A549 (cell line): Measurements from ENCODE around the gene MPP7. TPM values are rescaled to one million over a fixed set of nuclear protein-coding genes. Genes with fewer than 3 reads are reported as not detected.

Experiments used
- ATAC-seq, 2 experiments: fragments of 200-7000 bp in 1 of 2; fragments of >200 bp in 1 of 2; cut with Nextera tagmentation in 1 of 2; cut with Tn5 transposase in 1 of 2; 3 replicates each; pipeline versions ENCODE4 v1.8.0 to v1.9.1; 2018 to 2020; ENCODE audit warnings: mild to moderate bottlenecking in 1 of 2, moderate library complexity in 1 of 2
- CTCF ChIA-PET: fragments of 300-600 bp; sonication (Branson Sonifier 250); formaldehyde crosslinking; extraction: SDS; loops from one replicate; lab custom pipeline; 2021; ENCODE audit warnings: antibody characterized with exemption, inconsistent platforms; lab: Yijun Ruan, JAX
- POLR2A ChIA-PET: fragments of 350-600 bp; formaldehyde crosslinking; extraction: SDS; loops from one replicate; lab custom pipeline; 2021; ENCODE audit warnings: antibody characterized with exemption, inconsistent platforms; lab: Yijun Ruan, JAX
- DNase-seq, 2 experiments: peaks; one replicate each; pipeline versions ENCODE4 v3.0.0 to v3.0.0-alpha.2; 2011 to 2016; ENCODE audit warnings: low read depth in 1 of 2, low spot score in 1 of 2
- FAIRE-seq: peaks from 2 replicates; lab custom pipeline; 2011; peaks lifted over from hg19 to GRCh38; lab: Jason Lieb, UNC
- H3K27ac ChIP-seq, 2 experiments: fragments of >200 bp; sonication (Bioruptor Twin); formaldehyde crosslinking; 3 replicates each; pipeline ENCODE4 v1.5.1; 2016 to 2017
- H3K4me1 ChIP-seq: fragments of >200 bp; sonication (Bioruptor Twin); formaldehyde crosslinking; 3 replicates; pipeline ENCODE4 v1.6.1; 2016
- H3K4me2 ChIP-seq: fragments of >200 bp; sonication (Bioruptor Twin); formaldehyde crosslinking; 3 replicates; pipeline ENCODE4 v1.6.1; 2016
- H3K4me3 ChIP-seq: fragments of >200 bp; sonication (Bioruptor Twin); formaldehyde crosslinking; 3 replicates; pipeline ENCODE4 v1.5.1; 2016
- H3K9me3 ChIP-seq: fragments of >200 bp; sonication (Bioruptor Twin); formaldehyde crosslinking; 3 replicates; pipeline ENCODE4 v1.6.1; 2016
- BHLHE40 ChIP-seq: IDR thresholded peaks from 2 replicates; pipeline ENCODE4 v1.6.1; 2012; ENCODE audit warnings: low read depth, low read length, inconsistent platforms
- CBX2 ChIP-seq: fragments of 200-600 bp; sonication (generic); IDR thresholded peaks from 2 replicates; pipeline ENCODE4 v1.6.1; 2016; ENCODE audit warnings: low read depth, mild to moderate bottlenecking, borderline replicate concordance
- CBX8 ChIP-seq: fragments of 200-600 bp; sonication (generic); IDR thresholded peaks from 2 replicates; pipeline ENCODE4 v1.6.1; 2016
- CHD2 ChIP-seq: fragments of 150-350 bp; IDR thresholded peaks from 2 replicates; pipeline ENCODE4 v1.6.1; 2014; ENCODE audit warnings: low read length; ENCODE audit not compliant: partially characterized antibody
- CHD4 ChIP-seq: fragments of 200-600 bp; sonication (generic); IDR thresholded peaks from 2 replicates; pipeline ENCODE4 v1.6.1; 2016; ENCODE audit warnings: antibody characterized with exemption, mild to moderate bottlenecking, borderline replicate concordance
- CTCF ChIP-seq: fragments of >200 bp; sonication (Bioruptor Twin); formaldehyde crosslinking; IDR thresholded peaks from 3 replicates; pipeline ENCODE4 v1.5.1; 2016
- E2F6 ChIP-seq: IDR thresholded peaks from 2 replicates; pipeline ENCODE4 v1.6.1; 2012; ENCODE audit warnings: low read depth, borderline replicate concordance
- EHF ChIP-seq: fragments of 250-450 bp; sonication (Bioruptor Pico); IDR thresholded peaks from 2 replicates; pipeline ENCODE4 v1.5.0; 2020; ENCODE audit warnings: mild to moderate bottlenecking
- EP300 ChIP-seq, 2 experiments: fragments of >200 bp; sonication (Bioruptor Twin); formaldehyde crosslinking; IDR thresholded peaks; 2 replicates in 1 of 2; 3 replicates in 1 of 2; pipeline ENCODE4 v1.6.1; 2016 to 2017
- FOSB ChIP-seq: fragments of 250-450 bp; sonication (Bioruptor Pico); IDR thresholded peaks from 2 replicates; pipeline ENCODE4 v1.5.0; 2020; ENCODE audit warnings: mild to moderate bottlenecking, moderate library complexity
- FOSL2 ChIP-seq, 2 experiments: fragments of 450-650 bp in 1 of 2; fragments of >200 bp in 1 of 2; sonication (Bioruptor Twin) in 1 of 2; formaldehyde crosslinking; IDR thresholded peaks; 2 replicates each; pipeline versions ENCODE4 v1.5.0 to v1.6.1; 2016 to 2020; ENCODE audit warnings: mild to moderate bottlenecking in 1 of 2, moderate library complexity in 1 of 2
- FOXS1 ChIP-seq: fragments of 250-450 bp; sonication (Bioruptor Pico); IDR thresholded peaks from 2 replicates; pipeline ENCODE4 v1.5.0; 2020; ENCODE audit warnings: mild to moderate bottlenecking, moderate library complexity
- GATA3 ChIP-seq: IDR thresholded peaks from 2 replicates; pipeline ENCODE4 v1.6.1; 2012; ENCODE audit warnings: borderline replicate concordance
- HES2 ChIP-seq: fragments of >200 bp; sonication (Bioruptor Twin); formaldehyde crosslinking; IDR thresholded peaks from 2 replicates; pipeline ENCODE4 v1.6.1; 2016
- HEYL ChIP-seq: fragments of 250-450 bp; sonication (Bioruptor Pico); IDR thresholded peaks from 2 replicates; pipeline ENCODE4 v1.8.0; 2021; ENCODE audit warnings: mild to moderate bottlenecking, moderate library complexity
- KDM5A ChIP-seq: fragments of 200-600 bp; sonication (generic); IDR thresholded peaks from 2 replicates; pipeline ENCODE4 v1.6.1; 2016; ENCODE audit warnings: antibody characterized with exemption, mild to moderate bottlenecking
- MAFK ChIP-seq: fragments of 450-650 bp; IDR thresholded peaks from 2 replicates; pipeline ENCODE4 v1.6.1; 2014; ENCODE audit not compliant: partially characterized antibody
- NFE2L2 ChIP-seq: fragments of 150-350 bp; conservative IDR thresholded peaks from 2 replicates; pipeline ENCODE4 v1.6.1; 2014; ENCODE audit warnings: low read length
- POLR2A ChIP-seq: IDR thresholded peaks from 2 replicates; pipeline ENCODE4 v1.6.1; 2012; ENCODE audit warnings: mild to moderate bottlenecking, low read length
- POLR2AphosphoS2 ChIP-seq: conservative IDR thresholded peaks from 2 replicates; pipeline ENCODE4 v1.6.1; 2012; ENCODE audit warnings: low read length, improper control_type of control experiment, inconsistent platforms
- RAD21 ChIP-seq, 2 experiments: fragments of >200 bp in 1 of 2; sonication (Bioruptor Twin) in 1 of 2; formaldehyde crosslinking in 1 of 2; IDR thresholded peaks in 1 of 2; conservative IDR thresholded peaks in 1 of 2; 2 replicates in 1 of 2; 3 replicates in 1 of 2; pipeline ENCODE4 v1.6.1; 2012 to 2018; ENCODE audit warnings: inconsistent platforms in 1 of 2
- RCOR1 ChIP-seq: fragments of 150-350 bp; IDR thresholded peaks from 2 replicates; pipeline ENCODE4 v1.6.1; 2014; ENCODE audit warnings: antibody characterized with exemption, low read length, low read depth
- REST ChIP-seq: fragments of 200-600 bp; sonication (generic); IDR thresholded peaks from 2 replicates; pipeline ENCODE4 v1.6.1; 2016; ENCODE audit warnings: antibody characterized with exemption, mild to moderate bottlenecking, moderate library complexity
- RFX5 ChIP-seq: fragments of 450-650 bp; IDR thresholded peaks from 2 replicates; pipeline ENCODE4 v1.7.1; 2014; ENCODE audit warnings: antibody characterized with exemption, mild to moderate bottlenecking, moderate library complexity
- RNF2 ChIP-seq: fragments of 200-600 bp; sonication (generic); IDR thresholded peaks from 2 replicates; pipeline ENCODE4 v1.6.1; 2016; ENCODE audit warnings: low read depth, mild to moderate bottlenecking, antibody characterized with exemption, moderate library complexity, borderline replicate concordance
- SREBF2 ChIP-seq: fragments of 450-650 bp; IDR thresholded peaks from 2 replicates; pipeline ENCODE4 v1.6.1; 2014; ENCODE audit warnings: mild to moderate bottlenecking, moderate library complexity
- ZC3H11A ChIP-seq: fragments of 450-650 bp; IDR thresholded peaks from 2 replicates; pipeline ENCODE4 v1.6.1; 2014; ENCODE audit warnings: antibody characterized with exemption, mild to moderate bottlenecking
- ZFP36 ChIP-seq: fragments of 450-650 bp; IDR thresholded peaks from 2 replicates; pipeline ENCODE4 v1.6.1; 2014; ENCODE audit warnings: borderline replicate concordance; ENCODE audit not compliant: partially characterized antibody
- WGBS: methylation state at CpG from one replicate; pipeline ENCODE4 v1.1.6; 2017; ENCODE audit errors: missing lambda C conversion rate; 5-methylcytosine and 5-hydroxymethylcytosine counted together
- polyA plus RNA-seq, 4 experiments: library from polyadenylated mRNA; depleted of rRNA in 3 of 4; stranded (reverse); fragments of >200 nt; fragmentation: RNase III in 1 of 4; extraction: RNeasy Plus Mini Kit Qiagen cat#74134 plus additional on column Dnase treatment in 1 of 4; gene quantifications; 2 replicates in 3 of 4; 3 replicates in 1 of 4; pipeline ENCODE4 v1.2.3, GENCODE V29; 2011 to 2017

MPP7 gene
- polyA plus RNA-seq, 2 of the 4 experiments (the other 2 are of a cell fraction): 0.06 to 0.23 TPM

GRCh38 chr10:28273343-28273742 lies 29.5 kb downstream of the MPP7 start:
- 80% methylated on average over 5 of the region's 5 CpGs for WGBS
- ChIA-PET POLR2A (no interaction called here), CTCF (no interaction called here)
- no peaks in the 10 kb centered on the region for H3K9me3 ChIP-seq
- TF ChIP-seq POLR2A (no peak), GATA3 (no peak), FOXS1 (CRISPR knock-in tag) (no peak), HEYL (CRISPR knock-in tag) (no peak), RCOR1 (no peak), RNF2 (no peak), CHD4 (no peak), KDM5A (no peak), RFX5 (no peak), E2F6 (no peak), CHD2 (no peak), SREBF2 (no peak), EHF (no peak), ZC3H11A (no peak), HES2 (no peak), ZFP36 (no peak), FOSB (CRISPR knock-in tag) (no peak), NFE2L2 (no peak)
- no peak overlapping the region for H3K27ac ChIP-seq
- ATAC-seq (no peak), FAIRE-seq (no peak), DNase-seq (no peak)
- H3K4me3 ChIP-seq: no peak overlapping the region
- no peak overlapping the region for H3K4me2 ChIP-seq
- H3K4me1 ChIP-seq: no peaks in the 10 kb centered on the region

- Histone ChIP-seq H3K27ac (no peak overlapping the region), H3K4me1 (no peaks in the 10 kb centered on the region), H3K4me2 (no peak overlapping the region), H3K9me3 (no peaks in the 10 kb centered on the region), H3K4me3 (no peak overlapping the region)
- no peak for FAIRE-seq
- no peak for DNase-seq
- CTCF ChIA-PET: interaction anchor here (1.4 kb wide), 1 partner anchor 55 kb away, joined by 3 read pairs; no protein-coding TSS in a partner anchor
- ATAC-seq: no peak
- WGBS: 59% methylated on average over 9 of the region's 9 CpGs
- no peak for TF ChIP-seq POLR2AphosphoS2
- TF ChIP-seq MAFK: peak; percentile 75
- POLR2A ChIA-PET: no interaction called here
Observed at GRCh38 chr10:28269842-28270456, 32.9 kb downstream of the MPP7 start.

- WGBS: 88% methylated on average over 3 of the region's 3 CpGs
- no peak for FAIRE-seq
- DNase-seq: no peak
- no peaks in the 10 kb centered on the region for H3K9me3 ChIP-seq
- no peak overlapping the region for H3K27ac ChIP-seq
- ChIA-PET POLR2A (no interaction called here), CTCF (interaction anchor here (1.0 to 2.4 kb wide), 5 partner anchors 10 to 127 kb away, joined by 3 to 10 read pairs (median 4); no protein-coding TSS in a partner anchor)
- H3K4me2 ChIP-seq: no peak overlapping the region
- no peak overlapping the region for H3K4me3 ChIP-seq
- no peaks in the 10 kb centered on the region for H3K4me1 ChIP-seq
- ATAC-seq: no peak
- TF ChIP-seq EP300 (IDR thresholded peaks at IDR 0.05) (no peak), ZFP36 (no peak), BHLHE40 (no peak), NFE2L2 (no peak), CBX8 (no peak), FOSL2 (IDR thresholded peaks at IDR 0.05) (no peak), FOSL2 (CRISPR knock-in tag; IDR thresholded peaks at IDR 0.05) (no peak), CBX2 (no peak), CTCF (no peak), SREBF2 (no peak), REST (no peak), EHF (no peak), POLR2A (no peak), CHD4 (no peak), RAD21 (conservative IDR thresholded peaks at IDR 0.05 in 1 of 2, IDR thresholded peaks at IDR 0.05 in 1 of 2) (no peak)
Observed at GRCh38 chr10:28266449-28267224, 36.2 kb downstream of the MPP7 start.
